GM19238 (cell line): ENCODE measurements around the gene MRPS18C.

Experiments
- DNase-seq: peaks from one replicate; pipeline ENCODE4 v3.0.0; 2011; ENCODE audit warnings: low spot score; ENCODE audit not compliant: insufficient read length

The MRPS18C gene

GRCh38 chr4:83455281-83456183 is at the start of gene MRPS18C, which contains the start of gene HELQ:
Gene MRPS18C (plus strand): TSS chr4:83456058. CDS start chr4:83456078, 20 bp downstream.
Gene HELQ (minus strand): TSS chr4:83455823. CDS start chr4:83455693, 130 bp downstream.
- DNase-seq = peak; percentile 82

GRCh38 chr4:83408908-83409307 is 47.0 kb upstream of the MRPS18C start:
- DNase-seq = no peak

GRCh38 chr4:83413676-83414075 is 42.2 kb upstream of the MRPS18C start:
- no peak for DNase-seq

GRCh38 chr4:83417566-83417965 is 38.3 kb upstream of the MRPS18C start:
- DNase-seq = no peak

GRCh38 chr4:83418211-83418610 is 37.6 kb upstream of the MRPS18C start:
- no peak for DNase-seq

- no peak for DNase-seq
Observed at GRCh38 chr4:83431200-83431599, 24.7 kb upstream of the MRPS18C start.

- DNase-seq = no peak
Observed at GRCh38 chr4:83436680-83437079, 19.2 kb upstream of the MRPS18C start.

GRCh38 chr4:83438719-83439118 is 17.1 kb upstream of the MRPS18C start:
- no peak for DNase-seq

GRCh38 chr4:83440148-83440814 is 15.6 kb upstream of the MRPS18C start:
- DNase-seq = no peak

GRCh38 chr4:83440899-83441298 is 15.0 kb upstream of the MRPS18C start:
- no peak for DNase-seq

GRCh38 chr4:83449009-83449408 is 6.8 kb upstream of the MRPS18C start:
- DNase-seq = no peak

GRCh38 chr4:83454686-83455085 is 1.2 kb upstream of the MRPS18C start:
- DNase-seq = no peak

- no peak for DNase-seq
Observed at GRCh38 chr4:83456184-83456501, 285 bp downstream of the MRPS18C start.

GRCh38 chr4:83473423-83473822 is 17.6 kb downstream of the MRPS18C start:
- no peak for DNase-seq

GRCh38 chr4:83473966-83474365 is 18.1 kb downstream of the MRPS18C start:
- DNase-seq = no peak

- DNase-seq = peak; percentile 92
Observed at GRCh38 chr4:83484500-83485461, 28.9 kb downstream of the MRPS18C start, which contains the start of gene ABRAXAS1. Gene ABRAXAS1 (minus strand): TSS chr4:83485100. CDS start chr4:83485072, 28 bp downstream.

GRCh38 chr4:83486457-83487129 is 30.7 kb downstream of the MRPS18C start:
- no peak for DNase-seq

GRCh38 chr4:83489711-83490326 is 34.0 kb downstream of the MRPS18C start:
- no peak for DNase-seq

- DNase-seq = peak; percentile 33
Observed at GRCh38 chr4:83490876-83491450, 35.1 kb downstream of the MRPS18C start.
